GM19372 (cell line): ENCODE measurements around the gene HTRA2.

Source experiments
- ATAC-seq: cut with Tn5 transposase; IDR thresholded peaks from one replicate; pipeline ENCODE4 v1.9.1; 2021; ENCODE audit warnings: mild to moderate bottlenecking, low read depth, moderate library complexity; ENCODE audit not compliant: unreplicated experiment

Gene HTRA2

DNA sequence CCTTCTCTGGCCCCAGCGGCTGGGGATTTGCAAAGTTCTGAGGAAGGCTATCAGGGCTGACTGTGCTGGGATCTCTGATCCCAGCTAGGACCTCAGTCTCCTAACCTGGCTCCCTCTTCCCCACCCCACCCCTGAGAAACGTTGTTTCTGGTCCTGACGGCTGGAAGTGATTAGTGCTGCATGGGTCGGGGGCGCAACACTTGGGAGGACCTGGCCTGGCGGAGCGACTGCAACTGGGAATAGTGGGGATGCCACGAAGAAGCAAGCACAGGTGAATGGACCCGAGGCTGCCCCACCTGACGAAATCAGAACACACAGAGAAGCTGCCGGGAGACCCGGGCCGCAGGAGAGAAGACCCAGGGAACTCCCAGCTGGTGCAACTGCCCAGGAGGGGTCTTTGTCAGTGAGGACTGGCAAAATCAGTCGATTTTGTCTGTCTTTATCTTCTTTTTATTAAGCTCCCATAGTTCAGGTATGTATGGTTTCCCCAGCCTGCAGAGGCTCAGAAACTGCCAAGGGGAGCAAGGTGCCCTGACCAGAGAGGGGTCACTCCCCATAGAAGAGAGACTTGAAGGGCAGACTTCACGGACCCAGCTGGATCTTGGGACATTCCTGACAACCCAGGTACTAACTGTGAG, 29.7 kb upstream of the HTRA2 start:
- no peak for ATAC-seq

DNA sequence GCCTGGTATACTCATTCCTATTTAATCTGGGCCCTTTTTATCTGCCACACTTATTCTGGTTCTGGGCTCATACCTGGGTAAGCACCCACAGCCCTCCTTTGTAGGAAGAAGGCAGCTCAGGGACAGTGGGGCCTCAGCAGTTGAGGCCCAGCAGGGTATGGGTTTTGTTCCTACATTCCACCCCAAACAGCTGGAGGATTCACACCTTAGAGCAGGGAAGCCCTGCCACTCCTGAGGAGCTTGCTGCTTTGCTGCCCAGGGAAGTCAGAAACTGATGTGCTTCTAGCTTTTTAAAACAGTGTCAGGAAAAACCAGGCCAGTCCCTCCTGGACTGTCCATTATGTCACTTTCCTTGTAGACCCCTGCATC, 29.2 kb upstream of the HTRA2 start:
- no peak for ATAC-seq

DNA sequence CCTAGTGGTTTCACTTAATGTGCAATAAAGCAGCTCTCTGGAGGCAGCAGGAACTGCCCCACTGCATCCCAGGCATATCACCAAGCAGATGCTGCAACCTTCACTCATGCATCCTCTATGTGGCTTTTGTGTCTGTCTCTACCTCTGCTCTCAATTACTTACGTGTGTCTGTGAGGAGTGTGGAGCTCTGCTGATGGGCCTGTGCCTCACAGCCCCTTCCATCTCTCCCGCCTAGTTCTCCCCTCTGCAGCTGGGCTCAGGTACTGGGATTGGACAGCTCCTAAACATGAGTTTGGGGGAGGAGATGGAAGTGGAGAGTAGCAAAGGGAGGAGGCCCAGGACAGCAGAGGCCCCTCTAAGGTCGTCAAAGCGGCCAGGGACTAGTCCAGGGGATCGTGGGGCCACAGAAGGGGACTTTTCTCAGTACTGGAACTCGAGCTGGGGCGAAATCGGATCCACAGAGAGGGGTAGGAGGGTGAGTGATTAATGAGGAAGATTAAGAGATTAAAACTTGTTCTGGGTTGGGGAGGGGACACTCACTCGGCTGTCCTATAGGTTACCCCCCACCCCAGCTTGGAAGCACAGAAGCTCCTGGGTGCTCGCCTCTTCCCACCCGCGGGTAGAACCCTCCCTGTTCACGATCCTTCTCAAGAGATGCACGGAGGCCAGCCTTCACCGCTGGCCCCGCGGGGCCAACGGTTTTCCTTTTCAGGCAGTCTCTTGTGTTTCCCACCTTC, 28.2 kb upstream of the HTRA2 start:
- ATAC-seq: no peak

GRCh38 chr2:74502147-74502719, 27.5 kb upstream of the HTRA2 start:
- ATAC-seq: no peak

- no peak for ATAC-seq
Observed at GRCh38 chr2:74502720-74503505, 26.8 kb upstream of the HTRA2 start.

DNA sequence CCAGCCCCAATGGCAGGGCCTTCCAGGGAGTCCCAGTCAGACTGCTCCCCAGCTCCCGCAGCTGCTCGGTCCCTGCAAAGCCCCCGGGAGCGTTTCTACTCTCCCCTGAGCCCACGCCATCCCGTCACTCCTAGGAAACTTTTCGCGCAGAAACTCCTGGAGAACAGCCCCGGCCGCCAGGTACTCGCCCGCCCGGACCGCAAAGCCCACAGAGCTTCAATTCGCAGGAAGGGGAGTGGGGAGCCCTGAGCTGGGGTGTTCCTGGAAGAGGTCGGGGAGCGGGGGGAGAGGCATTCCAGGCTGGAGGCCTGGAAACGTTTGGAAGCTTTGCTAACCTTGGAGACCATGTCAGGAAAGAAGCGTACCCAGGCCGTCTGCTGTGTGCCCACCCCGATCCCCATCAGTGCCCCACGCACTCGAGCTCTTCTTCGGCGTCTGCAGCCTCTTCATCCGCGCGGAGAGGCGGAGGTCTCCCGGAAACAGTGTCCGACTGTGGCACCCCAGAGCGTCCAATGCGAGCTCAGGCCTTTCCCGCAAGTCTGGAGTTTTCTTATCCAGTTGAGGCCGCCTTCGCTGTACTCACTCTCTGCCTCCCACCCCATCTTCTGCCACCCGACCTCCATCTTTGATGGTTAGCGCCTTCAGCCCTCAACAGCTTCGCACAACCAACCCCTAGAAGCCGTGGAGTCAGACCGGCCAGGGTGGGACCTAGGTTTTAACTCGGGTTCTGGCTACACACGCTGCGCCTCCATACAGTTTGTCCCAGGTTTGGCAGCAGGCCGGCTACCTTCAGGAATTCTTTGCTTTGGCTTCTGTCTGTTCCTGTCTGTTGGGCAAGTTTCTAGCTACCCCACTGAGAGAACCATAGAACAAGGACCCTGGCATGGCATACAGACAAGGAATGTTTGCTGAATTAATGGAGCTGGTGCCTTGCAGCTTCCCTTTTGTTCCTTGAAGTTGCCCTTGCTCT, 25.9 kb upstream of the HTRA2 start:
- no peak for ATAC-seq

DNA sequence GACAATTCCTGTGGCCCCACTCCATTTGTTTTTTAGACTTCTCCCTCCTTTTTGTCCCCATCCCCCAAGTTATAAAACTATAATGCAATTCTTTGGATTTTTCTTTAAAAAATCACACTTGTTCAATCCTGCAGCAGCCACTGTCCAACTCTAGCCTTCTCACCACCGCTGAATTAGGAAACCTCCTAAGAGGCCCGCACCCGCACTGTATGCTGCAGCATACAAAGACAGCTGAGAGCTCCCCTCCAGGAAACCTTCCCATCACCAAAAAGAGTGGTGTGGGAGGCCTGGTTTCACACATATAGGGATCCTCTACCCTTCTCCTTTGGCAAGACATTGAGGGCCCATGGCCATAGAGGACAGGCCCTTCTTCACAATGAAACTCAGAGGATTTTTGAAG, 25.1 kb upstream of the HTRA2 start:
- ATAC-seq: no peak

DNA sequence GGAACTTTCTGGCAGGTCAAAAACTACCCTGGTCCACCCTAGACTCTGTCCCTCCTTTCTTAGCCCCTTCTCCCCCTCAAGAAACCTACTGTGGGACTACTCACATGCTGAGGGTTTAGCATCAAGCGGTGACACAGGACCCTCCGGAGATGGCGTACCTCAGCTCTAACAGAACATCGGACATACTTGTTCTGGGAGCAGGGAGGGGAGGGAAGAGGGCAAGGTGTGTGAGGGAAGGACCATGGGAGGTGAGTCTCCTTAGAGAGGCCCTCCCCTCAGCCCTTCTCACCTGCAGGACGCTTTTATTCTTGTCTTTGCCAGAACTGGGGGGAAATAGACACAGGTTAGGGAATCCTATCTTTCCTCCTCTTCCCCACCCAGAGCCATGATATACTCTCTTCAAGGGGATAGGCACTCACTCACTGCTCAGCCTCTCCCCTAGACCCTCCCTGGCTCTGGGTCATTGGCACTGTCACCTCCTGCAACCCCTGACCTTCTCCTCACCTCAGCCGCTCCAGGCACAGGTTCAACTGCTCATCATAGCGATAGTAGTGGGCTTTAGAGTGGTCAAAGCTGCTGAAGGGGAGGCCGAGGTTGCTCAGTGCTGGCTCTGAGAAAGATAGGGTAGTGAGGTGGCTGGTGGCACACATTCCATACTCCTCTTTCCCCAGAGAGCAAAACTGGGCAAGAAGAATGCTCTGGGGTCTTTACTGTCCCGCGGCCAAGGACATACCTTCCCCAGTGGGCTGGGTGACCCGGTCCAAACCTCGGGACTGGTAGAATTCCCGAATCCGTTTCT, 24.1 kb upstream of the HTRA2 start:
- no peak for ATAC-seq

GRCh38 chr2:74507145-74507925, 22.4 kb upstream of the HTRA2 start, which contains the start of gene PCGF1:
Gene PCGF1, minus strand, starts transcription at chr2:74507695. Its CDS starts 27 bp downstream, at chr2:74507668.
- peak; percentile 91 for ATAC-seq

- peak; percentile 7 for ATAC-seq
Observed at GRCh38 chr2:74507926-74508520, 21.7 kb upstream of the HTRA2 start.

GRCh38 chr2:74510272-74510671, 19.5 kb upstream of the HTRA2 start:
- ATAC-seq: no peak

DNA sequence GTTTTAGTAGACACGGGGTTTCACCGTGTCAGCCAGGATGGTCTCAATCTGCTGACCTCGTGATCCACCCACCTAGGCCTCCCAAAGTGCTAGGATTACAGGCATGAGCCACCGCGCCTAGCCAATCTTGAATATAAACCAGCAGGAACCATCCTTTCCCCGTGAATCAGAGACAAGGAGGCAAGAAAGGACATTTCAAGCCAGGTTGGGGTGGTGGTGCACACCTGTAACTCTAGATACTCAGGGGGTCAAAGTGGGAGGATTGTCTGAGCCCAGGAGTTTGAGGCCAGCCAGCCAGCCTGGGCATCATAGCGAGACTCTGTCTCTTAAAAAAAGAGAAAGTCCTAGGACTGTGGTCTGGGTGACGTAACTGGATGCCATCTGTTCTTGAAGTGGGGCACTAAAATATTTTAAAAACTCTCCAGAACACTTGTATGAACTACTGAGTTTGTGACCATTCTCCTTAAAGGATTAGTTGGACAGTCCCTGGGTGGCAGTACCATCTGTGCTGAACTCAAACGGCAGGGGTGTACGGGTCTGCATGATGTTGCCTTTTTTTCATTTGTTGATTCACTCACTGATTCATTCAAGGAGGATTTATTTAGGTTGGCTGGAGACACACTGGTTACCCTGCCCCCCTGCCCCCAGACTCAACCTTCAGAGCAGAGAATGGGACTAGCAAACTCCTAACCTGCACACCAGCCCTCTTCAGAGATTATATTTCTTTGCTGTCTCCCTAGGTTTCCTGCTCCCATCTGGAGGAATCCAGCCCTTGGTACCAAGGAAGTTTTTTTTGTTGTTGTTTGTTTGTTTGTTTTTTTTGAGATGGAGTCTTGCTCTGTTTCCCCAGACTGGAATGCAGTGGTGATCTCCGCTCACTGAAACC, 18.4 kb upstream of the HTRA2 start:
- ATAC-seq: no peak

DNA sequence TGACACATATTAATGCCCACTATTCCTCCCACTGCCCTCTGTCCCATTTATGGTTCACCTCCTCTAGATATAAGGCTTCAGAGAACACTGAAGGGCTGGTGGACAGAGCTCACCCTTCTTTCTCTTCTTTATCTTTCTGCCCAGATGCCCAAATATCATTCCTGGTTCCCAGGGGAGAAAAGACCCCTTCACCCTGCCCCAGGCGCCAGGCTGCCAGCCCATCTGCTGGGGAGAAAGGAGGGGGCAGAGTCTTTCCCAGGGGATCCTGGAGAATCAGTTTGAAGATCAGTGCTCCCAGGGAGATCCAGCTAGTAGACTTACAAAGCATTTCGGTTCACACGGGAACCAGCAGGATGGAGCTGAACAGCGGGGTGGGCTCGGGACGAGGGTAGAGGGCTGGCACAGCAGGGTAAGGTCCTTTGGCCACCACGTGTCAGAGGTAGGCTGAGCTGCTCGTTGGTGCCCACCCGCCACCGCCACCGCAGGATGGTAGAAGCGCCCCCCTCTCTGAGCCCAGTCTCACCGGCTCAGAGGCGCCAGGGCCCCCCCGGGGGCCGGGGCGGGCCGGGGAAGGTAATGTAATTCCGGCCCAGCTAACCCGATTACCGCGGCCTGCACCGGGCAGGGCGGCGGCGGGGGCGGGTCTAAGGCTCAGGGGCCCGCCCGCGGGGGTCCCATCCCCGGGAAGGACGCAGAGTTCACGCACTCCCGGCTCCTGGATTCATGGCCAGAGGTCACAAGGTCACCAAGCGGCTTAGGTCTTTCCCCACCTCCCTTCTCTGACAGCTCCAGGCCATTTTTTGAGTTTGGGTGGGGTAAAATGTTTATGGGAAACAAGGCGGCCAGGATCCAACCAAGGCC, 16.8 kb upstream of the HTRA2 start:
- ATAC-seq: no peak

GRCh38 chr2:74513605-74514367, 15.9 kb upstream of the HTRA2 start:
- no peak for ATAC-seq
